Measurements from ENCODE around the gene NARS2. TPM values are rescaled to one million over a fixed set of nuclear protein-coding genes. Genes with fewer than 3 reads are reported as not detected.
A peak's percentile ranks its signal among the peaks of the same experiment; 100 is the strongest.
"Not testable (repeated sequence)": the region's sequence is repeated elsewhere in the genome, so short reads cannot be mapped to it uniquely, and the experiment has no call there.

The NARS2 gene, protein sequence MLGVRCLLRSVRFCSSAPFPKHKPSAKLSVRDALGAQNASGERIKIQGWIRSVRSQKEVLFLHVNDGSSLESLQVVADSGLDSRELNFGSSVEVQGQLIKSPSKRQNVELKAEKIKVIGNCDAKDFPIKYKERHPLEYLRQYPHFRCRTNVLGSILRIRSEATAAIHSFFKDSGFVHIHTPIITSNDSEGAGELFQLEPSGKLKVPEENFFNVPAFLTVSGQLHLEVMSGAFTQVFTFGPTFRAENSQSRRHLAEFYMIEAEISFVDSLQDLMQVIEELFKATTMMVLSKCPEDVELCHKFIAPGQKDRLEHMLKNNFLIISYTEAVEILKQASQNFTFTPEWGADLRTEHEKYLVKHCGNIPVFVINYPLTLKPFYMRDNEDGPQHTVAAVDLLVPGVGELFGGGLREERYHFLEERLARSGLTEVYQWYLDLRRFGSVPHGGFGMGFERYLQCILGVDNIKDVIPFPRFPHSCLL
- polyA plus RNA-seq (2013, experiment 1 of 4), result 48.7 TPM
- 55.5 TPM for polyA plus RNA-seq (2013, experiment 2 of 4)
- 44.3 TPM for polyA plus RNA-seq (2013, experiment 3 of 4)
- 49.4 TPM for polyA plus RNA-seq (2013, experiment 4 of 4)

DNA sequence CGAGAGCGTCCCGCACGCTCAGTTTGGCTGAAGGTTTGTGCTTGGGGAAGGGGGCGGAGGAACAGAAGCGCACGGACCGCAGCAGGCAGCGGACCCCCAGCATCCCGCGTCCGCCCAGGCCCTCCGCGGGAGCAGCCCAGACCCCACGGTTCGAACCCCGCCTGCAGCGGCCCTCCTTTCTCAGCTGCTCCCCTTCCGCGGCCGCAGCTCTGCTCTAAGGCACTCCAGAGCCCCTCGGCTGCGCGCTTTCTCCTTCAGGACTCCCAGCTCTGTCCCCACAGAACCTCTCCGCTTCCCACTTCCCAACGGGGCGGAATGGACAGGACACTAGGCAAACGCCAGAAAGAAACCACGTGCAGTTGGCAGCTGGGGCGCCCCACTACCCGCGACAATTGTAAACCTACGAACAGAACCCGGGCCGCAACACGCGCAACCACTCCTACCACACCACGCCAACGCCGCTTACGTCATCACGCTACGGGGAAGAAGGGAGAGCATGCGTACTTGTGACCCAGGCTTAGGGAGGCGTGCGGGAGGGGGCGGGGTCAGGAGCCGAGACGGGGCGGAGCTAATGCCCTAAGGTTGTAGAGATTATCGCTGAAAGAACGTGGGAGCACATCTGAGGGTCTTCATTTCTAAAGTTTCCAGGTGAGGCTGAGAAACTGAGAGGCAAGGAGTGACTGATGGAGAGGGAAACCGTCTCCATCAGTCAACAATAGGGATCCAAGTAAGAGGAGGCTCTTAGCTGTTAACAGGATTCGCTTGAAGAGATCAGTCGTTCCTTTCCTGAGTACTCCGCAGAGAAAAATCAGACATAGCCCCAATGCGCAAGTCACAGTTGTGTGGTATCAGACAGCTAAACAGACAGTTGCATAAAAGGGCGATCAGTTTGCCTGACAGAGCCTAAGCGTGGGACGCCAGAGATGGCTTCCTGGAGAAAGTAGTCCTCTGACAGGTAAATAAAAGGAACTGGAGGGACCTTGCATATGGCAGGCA, at the start of gene NARS2:
Gene NARS2, minus strand, starts transcription at position 479 of the 996 bp plus-strand sequence. Its CDS starts 376 bp downstream, at position 103.
- 0 to 1% methylated on average over 60 of the region's 60 CpGs for WGBS, 2 experiments
- Histone ChIP-seq H3K27ac (ENCODE audit: insufficient read depth, low read depth, low read length, poor library complexity, severe bottlenecking) (peak within 1 kb of the TSS; percentile 89), H3K9me3 (ENCODE audit: control insufficient read depth, low read length) (no peaks in the 10 kb centered on the region), H3K4me1 (ENCODE audit: control insufficient read depth, insufficient read depth, low read length) (peaks cover 8% of the 10 kb centered on the region), H3K36me3 (ENCODE audit: control insufficient read depth, insufficient read depth, low read length) (peaks cover 14% of the 10 kb centered on the region), H3K27me3 (ENCODE audit: control insufficient read depth, insufficient read depth, low read length, poor library complexity, severe bottlenecking) (no peaks in the 10 kb centered on the region), H3K4me3 (ENCODE audit: insufficient read depth, low read depth, low read length) (peak within 1 kb of the TSS; percentile 95)

DNA sequence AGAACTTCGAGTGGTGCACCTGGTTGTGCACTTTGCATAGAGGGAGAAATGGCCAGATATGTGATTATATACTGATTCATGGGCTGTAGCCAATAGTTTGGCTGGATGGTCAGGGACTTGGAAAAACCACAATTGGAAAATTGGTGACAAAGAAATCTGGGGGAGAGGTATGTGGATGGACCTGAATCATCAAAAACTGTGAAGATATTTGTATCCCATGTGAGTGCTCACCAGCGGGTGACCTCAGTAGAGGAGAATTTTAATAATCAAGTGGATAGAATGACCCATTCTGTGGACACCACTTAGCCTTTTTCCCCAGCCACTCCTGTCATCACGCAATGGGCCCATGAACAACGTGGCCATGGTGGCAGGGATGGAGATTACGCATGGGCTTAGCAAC, 48.0 kb upstream of the NARS2 start:
- Histone ChIP-seq H3K27ac (ENCODE audit: insufficient read depth, low read depth, low read length, poor library complexity, severe bottlenecking) (no peak overlapping the region), H3K36me3 (ENCODE audit: control insufficient read depth, insufficient read depth, low read length) (no peaks in the 10 kb centered on the region), H3K27me3 (ENCODE audit: control insufficient read depth, insufficient read depth, low read length, poor library complexity, severe bottlenecking) (no peaks in the 10 kb centered on the region), H3K4me1 (ENCODE audit: control insufficient read depth, insufficient read depth, low read length) (no peaks in the 10 kb centered on the region), H3K9me3 (ENCODE audit: control insufficient read depth, low read length) (no peaks in the 10 kb centered on the region), H3K4me3 (ENCODE audit: insufficient read depth, low read depth, low read length) (no peak overlapping the region)
- WGBS, 2 experiments, result 87 to 92% methylated on average over 5 of the region's 5 CpGs

DNA sequence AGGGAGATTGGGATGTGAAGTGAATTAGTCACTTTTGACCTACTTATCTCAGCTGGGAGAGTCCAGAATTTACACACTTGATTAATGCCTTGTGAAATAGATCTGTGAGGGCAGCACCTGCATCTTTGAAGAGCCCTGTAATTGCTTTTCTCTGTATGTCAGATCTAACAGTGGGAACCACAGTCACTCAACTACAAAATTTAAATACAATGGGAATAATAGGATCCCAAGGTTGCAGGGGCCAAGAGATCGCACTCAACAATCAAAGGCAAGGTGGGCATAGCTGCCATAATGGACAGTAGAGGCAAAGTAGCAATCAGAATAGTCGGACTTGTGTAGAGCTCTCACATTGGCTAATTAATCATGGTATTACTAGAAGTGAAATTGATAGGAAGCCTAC, 45.5 kb upstream of the NARS2 start:
- no peaks in the 10 kb centered on the region for H3K27me3 ChIP-seq (ENCODE audit: control insufficient read depth, insufficient read depth, low read length, poor library complexity, severe bottlenecking)
- no peaks in the 10 kb centered on the region for H3K4me1 ChIP-seq (ENCODE audit: control insufficient read depth, insufficient read depth, low read length)
- no peak overlapping the region for H3K4me3 ChIP-seq (ENCODE audit: insufficient read depth, low read depth, low read length)
- H3K27ac ChIP-seq (ENCODE audit: insufficient read depth, low read depth, low read length, poor library complexity, severe bottlenecking), result no peak overlapping the region
- no peaks in the 10 kb centered on the region for H3K9me3 ChIP-seq (ENCODE audit: control insufficient read depth, low read length)
- H3K36me3 ChIP-seq (ENCODE audit: control insufficient read depth, insufficient read depth, low read length), result no peaks in the 10 kb centered on the region
- WGBS, 2 experiments, result 89 to 90% methylated on average over 2 of the region's 2 CpGs

DNA sequence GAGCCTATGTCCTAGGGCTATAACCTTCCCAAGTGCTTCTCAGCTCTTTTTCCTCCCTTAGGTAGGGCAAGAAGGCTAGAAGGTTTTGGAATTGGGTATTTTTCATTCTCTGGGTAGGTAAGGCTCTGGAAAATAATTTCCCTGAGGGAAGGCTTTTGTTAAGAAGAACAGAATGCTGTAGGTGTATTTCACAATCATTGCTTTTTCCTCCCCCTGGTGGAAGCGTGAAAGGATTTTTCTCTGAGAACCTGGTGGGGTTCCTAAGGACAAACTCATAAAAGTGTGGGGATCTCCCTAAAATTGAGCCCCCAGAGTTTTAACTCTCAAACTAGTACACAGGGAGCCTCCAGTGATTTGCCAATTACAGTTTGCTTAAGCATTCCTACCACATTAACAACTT, 41.1 kb upstream of the NARS2 start:
- Histone ChIP-seq H3K36me3 (ENCODE audit: control insufficient read depth, insufficient read depth, low read length) (no peaks in the 10 kb centered on the region), H3K27me3 (ENCODE audit: control insufficient read depth, insufficient read depth, low read length, poor library complexity, severe bottlenecking) (no peaks in the 10 kb centered on the region), H3K27ac (ENCODE audit: insufficient read depth, low read depth, low read length, poor library complexity, severe bottlenecking) (no peak overlapping the region), H3K4me1 (ENCODE audit: control insufficient read depth, insufficient read depth, low read length) (no peaks in the 10 kb centered on the region), H3K4me3 (ENCODE audit: insufficient read depth, low read depth, low read length) (no peak overlapping the region), H3K9me3 (ENCODE audit: control insufficient read depth, low read length) (no peaks in the 10 kb centered on the region)
- 75 to 88% methylated on average over 1 of the region's 1 CpG for WGBS, 2 experiments

DNA sequence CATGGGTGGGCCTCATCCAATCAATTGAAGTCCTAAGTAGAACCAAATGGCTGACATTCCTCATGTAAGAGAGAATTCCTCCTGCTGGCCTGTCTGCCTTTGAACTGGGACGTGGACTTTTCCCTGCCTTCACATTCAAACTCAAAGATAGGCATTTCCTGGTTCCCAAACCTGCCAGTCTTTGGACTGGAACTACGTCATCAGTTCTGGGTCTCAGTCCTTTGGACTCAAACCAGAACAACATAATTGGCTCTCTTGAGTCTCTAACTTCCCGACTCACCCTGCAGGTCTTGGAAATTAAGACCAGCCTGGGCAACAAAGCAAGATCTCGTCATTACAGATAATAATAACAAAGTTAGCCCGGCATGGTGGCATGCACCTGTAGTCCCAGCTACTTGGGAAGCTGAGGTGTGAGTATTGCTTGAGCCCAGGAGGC, 38.7 kb upstream of the NARS2 start:
- 87 to 90% methylated on average over 5 of the region's 5 CpGs for WGBS, 2 experiments
- Histone ChIP-seq H3K36me3 (ENCODE audit: control insufficient read depth, insufficient read depth, low read length) (no peaks in the 10 kb centered on the region), H3K9me3 (ENCODE audit: control insufficient read depth, low read length) (no peaks in the 10 kb centered on the region), H3K27me3 (ENCODE audit: control insufficient read depth, insufficient read depth, low read length, poor library complexity, severe bottlenecking) (no peaks in the 10 kb centered on the region), H3K4me3 (ENCODE audit: insufficient read depth, low read depth, low read length) (no peak overlapping the region), H3K27ac (ENCODE audit: insufficient read depth, low read depth, low read length, poor library complexity, severe bottlenecking) (no peak overlapping the region), H3K4me1 (ENCODE audit: control insufficient read depth, insufficient read depth, low read length) (no peaks in the 10 kb centered on the region)

DNA sequence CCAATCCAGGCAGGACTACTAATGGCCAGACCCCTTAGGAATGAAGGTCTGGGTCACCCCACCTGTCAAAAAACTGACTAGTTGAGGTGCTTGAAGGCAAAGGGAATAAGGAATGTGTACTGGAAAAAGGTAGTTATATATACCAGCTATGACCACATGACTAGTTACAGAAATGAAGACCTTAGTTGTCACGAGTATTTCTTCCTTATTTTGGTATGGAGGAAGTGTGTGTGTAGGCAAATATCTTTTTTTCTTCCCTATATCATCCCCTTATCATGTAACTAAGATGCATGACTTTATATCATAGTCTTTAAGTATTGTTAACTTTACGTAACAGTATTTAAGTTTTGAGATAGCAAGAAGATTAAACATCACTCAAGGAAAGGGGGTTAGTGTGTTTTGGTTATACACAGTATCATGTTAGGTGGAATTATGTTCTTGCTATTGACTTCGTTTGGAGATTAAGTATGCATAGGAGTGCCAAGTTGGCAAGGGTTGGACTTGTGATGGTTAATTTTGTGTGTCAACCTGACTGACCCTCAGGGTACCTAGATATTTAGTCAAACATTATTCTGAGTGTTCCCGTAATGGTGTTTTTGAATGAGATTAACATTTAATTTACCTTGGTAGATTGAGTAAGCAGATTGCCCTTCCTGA, 38.2 kb upstream of the NARS2 start:
- Histone ChIP-seq H3K27ac (ENCODE audit: insufficient read depth, low read depth, low read length, poor library complexity, severe bottlenecking) (no peak overlapping the region), H3K36me3 (ENCODE audit: control insufficient read depth, insufficient read depth, low read length) (no peaks in the 10 kb centered on the region), H3K4me3 (ENCODE audit: insufficient read depth, low read depth, low read length) (no peak overlapping the region), H3K9me3 (ENCODE audit: control insufficient read depth, low read length) (no peaks in the 10 kb centered on the region), H3K4me1 (ENCODE audit: control insufficient read depth, insufficient read depth, low read length) (no peaks in the 10 kb centered on the region), H3K27me3 (ENCODE audit: control insufficient read depth, insufficient read depth, low read length, poor library complexity, severe bottlenecking) (no peaks in the 10 kb centered on the region)
- 87 to 91% methylated on average over 3 of the region's 4 CpGs for WGBS, 2 experiments

DNA sequence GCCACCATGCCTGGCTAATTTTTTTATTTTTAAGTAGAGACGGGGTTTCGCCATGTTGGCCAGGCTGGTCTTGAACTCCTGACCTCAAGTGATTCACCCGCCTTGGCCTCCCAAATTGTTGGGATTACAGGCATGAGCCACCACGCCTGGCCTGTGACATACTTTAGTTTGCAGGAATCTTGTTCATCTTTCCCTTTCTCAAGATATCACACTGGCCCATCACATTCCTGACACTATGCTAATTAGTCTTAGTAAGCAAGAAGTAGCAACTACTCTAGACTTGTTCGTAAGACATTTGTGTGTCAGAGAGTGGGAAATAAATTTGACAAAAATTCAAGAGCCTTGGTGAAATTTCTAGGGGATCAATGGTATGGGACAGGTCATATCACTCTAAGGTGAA, 34.7 kb upstream of the NARS2 start:
- H3K36me3 ChIP-seq (ENCODE audit: control insufficient read depth, insufficient read depth, low read length); H3K4me3 ChIP-seq (ENCODE audit: insufficient read depth, low read depth, low read length); H3K27me3 ChIP-seq (ENCODE audit: control insufficient read depth, insufficient read depth, low read length, poor library complexity, severe bottlenecking); H3K4me1 ChIP-seq (ENCODE audit: control insufficient read depth, insufficient read depth, low read length); H3K9me3 ChIP-seq (ENCODE audit: control insufficient read depth, low read length); H3K27ac ChIP-seq (ENCODE audit: insufficient read depth, low read depth, low read length, poor library complexity, severe bottlenecking): not testable (repeated sequence)
- WGBS, 2 experiments, result 96% methylated on average over 5 of the region's 5 CpGs

DNA sequence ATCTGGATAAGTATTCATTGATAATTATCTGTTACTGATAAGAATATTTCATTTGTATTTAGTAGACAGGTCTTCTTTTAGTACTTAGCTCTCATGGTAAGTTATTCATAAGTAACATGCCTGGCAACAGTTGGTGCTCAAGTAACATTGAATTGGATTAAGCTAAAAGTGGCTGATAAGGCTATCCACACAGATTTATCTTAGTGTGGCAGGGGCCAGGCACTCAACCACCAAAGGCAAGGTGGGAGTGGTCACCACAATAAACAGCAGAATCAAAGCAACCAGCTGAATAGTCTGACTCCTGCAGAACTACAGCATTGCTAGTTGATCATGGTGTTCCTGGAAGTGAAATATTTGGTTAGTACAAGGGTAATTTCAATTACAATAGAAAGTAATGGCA, 33.0 kb upstream of the NARS2 start:
- H3K27ac ChIP-seq (ENCODE audit: insufficient read depth, low read depth, low read length, poor library complexity, severe bottlenecking), result no peak overlapping the region
- H3K4me1 ChIP-seq (ENCODE audit: control insufficient read depth, insufficient read depth, low read length), result no peaks in the 10 kb centered on the region
- no peak overlapping the region for H3K4me3 ChIP-seq (ENCODE audit: insufficient read depth, low read depth, low read length)
- H3K27me3 ChIP-seq (ENCODE audit: control insufficient read depth, insufficient read depth, low read length, poor library complexity, severe bottlenecking), result no peaks in the 10 kb centered on the region
- H3K9me3 ChIP-seq (ENCODE audit: control insufficient read depth, low read length), result no peaks in the 10 kb centered on the region
- no peaks in the 10 kb centered on the region for H3K36me3 ChIP-seq (ENCODE audit: control insufficient read depth, insufficient read depth, low read length)

DNA sequence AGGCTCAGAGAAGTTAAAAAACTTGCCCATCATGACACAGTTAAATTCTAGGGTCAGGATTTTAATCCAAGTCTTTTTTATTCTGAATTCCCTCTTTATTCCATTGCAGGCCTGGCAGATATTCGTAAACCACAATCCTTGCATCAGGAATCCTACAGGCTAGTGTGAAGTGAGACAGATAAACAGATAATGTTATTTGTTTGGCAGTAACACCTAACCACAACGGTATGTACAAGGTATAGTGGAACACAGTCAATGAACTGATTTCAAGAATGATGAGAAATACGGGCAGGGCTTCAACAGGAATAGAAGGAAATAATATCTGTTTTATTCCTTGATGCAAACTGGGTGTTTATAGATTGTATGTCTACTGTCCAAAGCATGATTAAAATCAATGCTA, 32.0 kb upstream of the NARS2 start:
- 98 to 100% methylated on average over 3 of the region's 3 CpGs for WGBS, 2 experiments
- H3K4me1 ChIP-seq (ENCODE audit: control insufficient read depth, insufficient read depth, low read length), result no peaks in the 10 kb centered on the region
- no peaks in the 10 kb centered on the region for H3K9me3 ChIP-seq (ENCODE audit: control insufficient read depth, low read length)
- H3K36me3 ChIP-seq (ENCODE audit: control insufficient read depth, insufficient read depth, low read length), result no peaks in the 10 kb centered on the region
- H3K27me3 ChIP-seq (ENCODE audit: control insufficient read depth, insufficient read depth, low read length, poor library complexity, severe bottlenecking), result no peaks in the 10 kb centered on the region
- H3K27ac ChIP-seq (ENCODE audit: insufficient read depth, low read depth, low read length, poor library complexity, severe bottlenecking), result no peak overlapping the region
- no peak overlapping the region for H3K4me3 ChIP-seq (ENCODE audit: insufficient read depth, low read depth, low read length)

Data from ectodermal cell (in vitro differentiated cells).